Stimulated activated CD4-positive, alpha-beta T cell treated with anti-CD3 and anti-CD28 coated beads, Interleukin-2, amount 100 ng/mL, for 4 hours (primary cell): ENCODE data around the gene HNRNPR.
"Not testable (repeated sequence)": the region's sequence is repeated elsewhere in the genome, so short reads cannot be mapped to it uniquely, and the experiment has no call there.

Experiments used
- DNase-seq: peaks from one replicate; pipeline ENCODE4 v3.0.0-alpha.2; 2020; ENCODE audit warnings: low read depth

The HNRNPR gene

DNA sequence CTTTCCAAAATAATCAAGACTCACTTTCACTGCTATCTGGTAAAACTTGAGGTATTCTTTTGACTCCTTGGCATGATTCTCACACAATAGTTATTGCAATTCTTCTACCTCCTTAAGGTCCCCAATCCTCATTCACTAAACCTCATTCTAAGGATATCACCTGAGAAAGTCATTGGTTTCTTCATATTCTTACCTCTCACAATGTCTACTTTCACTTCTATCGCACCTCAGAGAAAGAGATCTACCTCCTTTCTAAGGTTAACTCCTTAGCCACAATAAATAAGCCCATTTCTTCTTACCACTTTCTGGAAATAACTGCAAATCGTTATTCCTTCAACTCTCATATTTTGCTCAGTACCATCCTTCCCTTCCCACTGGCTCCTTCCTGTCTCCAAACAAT, 18.7 kb downstream of the HNRNPR start:
- DNase-seq: no peak

DNA sequence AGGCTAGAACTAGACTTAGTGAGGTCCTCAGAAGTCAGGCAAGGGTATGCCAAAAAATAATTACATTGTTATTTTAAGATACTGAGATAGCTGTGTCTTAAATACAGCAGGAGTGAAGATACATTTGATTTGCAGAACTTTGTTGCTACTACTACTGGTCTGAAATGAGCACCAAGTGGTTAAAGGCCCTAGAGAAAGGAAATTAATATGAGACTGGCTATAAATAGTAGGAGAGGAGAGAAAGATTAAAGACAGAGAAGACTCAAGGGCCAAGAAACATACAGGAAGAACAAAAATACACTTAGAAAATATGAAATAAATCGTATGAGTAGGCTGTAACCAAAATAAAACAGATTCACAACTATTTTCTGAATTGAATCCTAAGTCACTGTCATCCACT, 21.3 kb downstream of the HNRNPR start:
- no peak for DNase-seq

DNA sequence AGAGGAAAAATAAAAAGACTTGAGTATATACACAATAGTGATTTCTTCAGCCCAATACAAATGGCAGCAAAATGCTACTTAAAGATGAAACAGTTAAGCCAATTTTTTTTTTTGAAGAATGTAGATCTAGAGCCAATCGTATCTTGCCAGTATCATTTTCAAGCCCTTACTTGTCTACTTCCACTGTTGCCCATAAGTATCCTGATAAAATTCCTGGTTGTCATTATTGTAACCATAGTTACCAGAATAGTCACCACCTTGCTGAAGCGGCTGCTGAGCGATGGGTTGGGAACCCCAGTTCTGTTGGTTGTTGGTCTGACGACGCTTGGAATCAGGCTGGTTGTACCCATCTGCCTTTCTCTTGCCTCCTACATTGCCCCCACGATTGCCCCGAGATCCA, 33.8 kb downstream of the HNRNPR start:
- DNase-seq: not testable (repeated sequence)

DNA sequence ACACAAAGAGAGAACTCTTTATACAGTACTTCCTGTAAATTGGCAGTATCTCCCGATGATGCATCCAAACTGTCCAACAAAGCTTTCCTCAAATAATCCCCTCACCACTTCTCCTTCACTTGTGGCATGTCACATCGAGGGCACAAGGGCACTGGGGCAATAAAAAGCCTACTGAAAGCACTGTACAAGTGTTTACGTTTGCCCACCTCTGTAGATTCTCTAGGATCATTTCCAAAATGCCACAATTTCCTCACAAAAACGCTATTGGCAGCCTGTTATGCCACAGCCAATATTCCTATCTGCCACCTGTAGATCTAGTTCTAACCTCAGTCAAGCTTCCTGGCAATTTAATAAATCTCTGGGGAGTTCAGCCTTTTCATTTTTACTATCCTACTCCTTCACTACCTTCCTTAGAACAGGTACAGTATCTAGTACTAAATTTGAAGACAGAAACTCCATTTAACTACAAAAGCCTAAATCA, 39.9 kb downstream of the HNRNPR start:
- DNase-seq: no peak

DNA sequence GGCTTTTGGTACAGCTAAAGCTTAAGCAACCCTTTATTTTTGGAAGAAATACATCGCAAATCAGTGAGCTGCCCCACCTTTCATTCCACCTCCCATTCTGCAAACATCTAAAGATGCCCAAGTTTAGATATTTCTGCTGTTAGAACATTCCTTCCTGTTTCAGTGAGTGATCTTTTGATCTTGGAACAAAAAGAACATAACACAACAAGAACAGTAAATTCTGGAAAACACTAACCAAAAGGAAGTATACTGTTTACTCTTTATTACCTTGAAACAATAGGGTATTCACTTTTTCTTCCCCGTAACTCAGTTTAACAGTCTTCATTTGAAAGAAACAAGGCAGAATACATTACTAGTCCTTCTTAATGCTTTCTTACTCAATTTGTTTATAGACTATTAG, 40.6 kb downstream of the HNRNPR start:
- no peak for DNase-seq

DNA sequence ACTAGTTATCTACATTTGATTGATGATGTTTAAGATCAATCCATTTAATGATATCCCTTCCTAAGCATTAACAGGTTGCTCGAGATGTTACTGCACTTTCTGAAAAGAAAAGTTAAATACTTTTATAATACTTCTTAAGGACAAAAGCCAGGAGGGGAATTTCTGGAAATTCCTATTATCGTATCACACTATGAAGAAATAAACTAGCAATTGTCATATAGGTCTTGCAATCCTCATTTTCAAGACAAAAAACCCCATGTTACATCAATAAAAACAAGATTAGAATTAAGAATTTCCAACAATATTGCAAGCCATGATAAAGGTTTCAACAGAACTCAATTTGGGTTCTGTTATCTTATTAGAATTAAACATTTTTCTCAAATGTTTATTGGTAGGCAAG, 47.2 kb downstream of the HNRNPR start:
- no peak for DNase-seq

DNA sequence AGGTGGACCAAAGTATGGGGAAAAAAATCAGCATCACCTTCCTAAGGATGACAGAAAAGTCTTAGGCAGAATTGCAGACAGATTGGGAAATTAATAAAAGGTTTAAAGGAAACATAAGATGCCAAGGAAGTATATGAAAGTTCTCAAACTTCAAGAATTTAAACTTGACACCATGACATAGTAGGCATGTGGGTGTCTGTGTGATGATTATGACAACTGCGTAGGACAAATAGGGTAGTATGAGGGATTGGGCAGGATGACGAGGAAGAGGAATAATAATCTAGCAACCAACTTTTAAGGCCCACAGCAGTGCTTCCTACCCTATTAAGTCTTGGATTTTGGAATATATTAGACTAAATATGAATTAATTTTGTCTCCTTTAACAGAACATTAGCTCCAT, 52.4 kb downstream of the HNRNPR start:
- DNase-seq: no peak

DNA sequence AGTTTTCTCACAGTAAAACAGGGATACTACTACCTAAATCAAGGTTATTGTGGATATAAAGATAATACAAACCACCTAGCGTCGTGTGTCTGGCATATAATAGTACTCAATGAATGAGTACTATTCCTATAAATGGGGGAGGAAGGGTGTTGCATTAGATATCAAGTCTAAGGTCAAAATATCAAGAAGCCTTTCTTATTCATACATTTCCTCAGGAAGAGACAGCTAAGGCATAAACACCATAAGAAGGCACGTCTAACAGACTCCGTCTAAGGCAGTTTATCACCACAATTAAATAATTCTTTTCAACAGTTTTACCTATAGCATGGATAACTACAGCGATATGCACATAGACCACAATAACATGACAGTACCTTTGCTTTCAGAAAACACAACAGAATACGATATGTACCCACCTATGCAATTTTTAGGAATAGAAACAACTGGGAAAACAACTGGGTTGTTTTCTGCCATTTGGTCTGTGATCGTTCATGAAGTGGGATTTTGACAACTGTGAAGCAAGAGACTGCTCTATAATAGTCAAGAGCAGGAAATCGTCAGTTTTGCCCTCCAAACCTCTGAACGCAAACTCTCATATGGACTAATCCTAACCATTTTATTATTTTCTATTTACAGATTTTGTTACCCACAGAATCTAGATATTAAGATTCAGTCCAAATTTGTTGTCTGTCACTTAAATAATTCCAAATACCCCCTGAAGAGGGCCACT, 53.1 kb downstream of the HNRNPR start:
- DNase-seq: no peak

DNA sequence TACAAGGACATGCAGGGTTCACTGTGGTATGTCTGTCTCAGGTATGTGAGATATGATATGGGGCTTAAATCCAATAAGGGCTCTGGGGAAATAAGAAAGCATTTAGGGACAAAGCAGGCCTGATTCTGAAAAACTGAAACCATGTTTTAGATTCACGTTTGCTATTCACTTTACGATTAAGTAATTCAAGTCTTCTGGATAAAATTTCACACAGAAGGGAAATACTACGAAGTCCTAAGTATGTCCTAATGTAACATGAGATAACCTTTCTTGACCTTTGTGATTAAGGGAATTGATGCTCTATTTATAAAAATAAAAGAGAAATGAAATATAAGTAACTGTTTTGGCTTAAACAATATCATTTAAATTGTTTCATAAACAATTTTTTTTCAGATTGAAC, 55.4 kb downstream of the HNRNPR start:
- no peak for DNase-seq

DNA sequence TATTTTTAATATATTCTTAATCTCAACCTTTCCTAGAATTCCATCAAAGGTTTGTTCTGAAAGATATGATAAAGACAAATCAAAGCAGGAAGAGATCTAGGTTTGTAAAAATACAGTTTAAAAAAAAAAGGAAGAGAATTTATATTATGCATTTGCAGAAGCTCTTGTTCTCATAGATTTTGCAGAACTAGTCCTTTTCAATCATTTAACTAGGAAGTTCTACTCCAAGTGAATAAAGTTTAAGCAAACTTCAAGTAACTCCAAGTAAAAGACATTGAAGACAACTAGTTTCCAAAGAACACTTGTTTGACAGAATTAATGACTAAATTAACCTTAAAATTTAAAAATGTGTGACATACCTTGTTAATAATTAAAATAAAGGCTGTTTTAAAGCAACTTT, 55.9 kb downstream of the HNRNPR start:
- no peak for DNase-seq

DNA sequence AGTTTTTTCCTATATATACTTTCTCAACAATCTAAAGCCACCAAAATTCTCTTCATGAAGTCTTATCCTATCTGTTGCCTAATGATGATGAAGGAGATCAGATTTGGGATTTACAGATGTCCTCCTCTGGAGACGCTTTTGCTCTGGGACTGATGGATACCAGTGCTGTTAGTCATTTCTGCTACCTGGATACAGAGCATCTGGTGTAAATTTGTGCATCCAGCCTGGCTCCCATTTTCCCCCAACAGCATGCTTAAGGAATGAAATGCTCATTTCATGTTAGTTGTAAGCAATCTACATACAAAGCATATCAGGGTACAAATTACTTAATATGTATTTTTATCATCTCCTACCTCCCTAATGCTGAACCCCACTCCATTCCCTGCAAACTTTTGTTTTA, 57.7 kb downstream of the HNRNPR start:
- DNase-seq: no peak

DNA sequence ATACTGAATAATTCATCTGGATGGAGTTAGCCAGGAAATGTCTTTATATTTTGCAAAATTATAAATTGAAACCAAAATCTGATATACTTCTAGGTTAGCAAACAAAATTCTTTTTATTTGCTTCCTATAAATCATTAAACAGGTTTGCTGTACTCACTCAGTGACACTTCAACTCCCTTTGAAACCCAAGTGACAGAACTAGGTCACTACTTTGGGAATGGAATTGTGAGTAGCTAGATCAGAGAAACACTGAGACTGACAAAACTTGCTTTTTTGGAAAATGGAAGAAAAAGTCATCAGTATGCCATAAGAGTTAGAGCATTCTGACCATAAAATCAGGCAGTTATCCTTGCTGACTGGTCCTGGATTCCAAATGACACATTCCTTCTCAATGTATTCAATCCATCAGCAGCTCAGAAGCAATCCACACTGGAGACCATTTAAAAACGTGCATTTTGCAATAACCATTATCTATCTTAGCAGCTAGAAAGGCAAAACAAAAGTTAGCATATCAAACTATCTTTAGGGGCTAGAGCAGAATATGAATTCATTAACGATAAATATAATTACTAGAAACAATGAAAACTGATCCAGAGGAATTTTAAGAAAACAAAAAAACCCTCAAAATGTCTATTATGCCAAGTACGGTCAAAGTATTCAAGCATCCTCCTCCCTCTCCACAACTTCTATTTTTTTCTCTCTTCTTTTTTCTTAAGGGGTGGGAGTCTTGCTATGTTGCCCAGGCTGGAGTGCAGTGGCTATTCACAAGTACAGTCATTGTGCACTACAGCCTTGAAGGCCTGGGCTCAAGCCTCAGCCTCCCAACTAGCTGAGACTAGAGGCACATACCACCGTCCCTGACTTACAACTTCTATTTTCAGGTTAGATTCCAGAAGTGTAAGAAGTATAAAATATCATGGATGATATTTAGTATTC, 60.1 kb downstream of the HNRNPR start:
- no peak for DNase-seq

DNA sequence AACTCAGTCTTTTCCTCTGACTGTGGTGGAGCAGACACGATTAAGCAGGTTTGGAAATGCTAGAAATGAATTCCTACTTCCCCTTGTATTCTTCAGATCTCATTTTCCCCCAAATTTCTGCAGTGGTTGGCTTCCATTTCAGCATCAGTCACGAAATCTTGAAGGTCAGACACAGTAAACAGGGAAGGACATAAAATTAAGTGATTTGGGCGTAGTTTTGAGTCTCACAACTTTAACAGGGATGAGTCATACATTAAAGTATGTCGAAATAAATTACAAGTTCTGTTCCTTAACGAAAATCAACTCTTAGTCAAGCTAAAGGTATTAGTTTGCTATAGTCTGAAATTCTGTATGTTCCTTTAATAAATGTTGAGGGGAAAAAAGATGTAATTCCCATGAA, 61.1 kb downstream of the HNRNPR start:
- no peak for DNase-seq

DNA sequence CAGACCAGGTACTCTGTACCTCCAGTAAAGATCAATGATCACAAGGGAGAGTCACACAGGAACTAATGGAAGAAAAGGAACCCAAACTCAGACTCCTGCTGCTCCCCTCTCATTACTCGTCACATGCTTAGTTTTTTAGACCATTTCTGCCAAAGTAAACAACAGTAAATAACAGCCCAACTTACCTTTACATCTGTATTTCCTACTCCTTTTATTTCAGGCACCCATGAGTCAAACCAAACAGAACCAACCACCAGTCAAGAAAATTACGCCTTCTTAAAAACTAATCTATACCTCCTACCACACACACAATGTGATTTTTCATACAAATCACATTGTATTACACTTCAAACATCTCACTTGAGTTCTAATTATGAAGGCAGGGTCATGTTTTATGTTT, 65.4 kb downstream of the HNRNPR start:
- DNase-seq: no peak

DNA sequence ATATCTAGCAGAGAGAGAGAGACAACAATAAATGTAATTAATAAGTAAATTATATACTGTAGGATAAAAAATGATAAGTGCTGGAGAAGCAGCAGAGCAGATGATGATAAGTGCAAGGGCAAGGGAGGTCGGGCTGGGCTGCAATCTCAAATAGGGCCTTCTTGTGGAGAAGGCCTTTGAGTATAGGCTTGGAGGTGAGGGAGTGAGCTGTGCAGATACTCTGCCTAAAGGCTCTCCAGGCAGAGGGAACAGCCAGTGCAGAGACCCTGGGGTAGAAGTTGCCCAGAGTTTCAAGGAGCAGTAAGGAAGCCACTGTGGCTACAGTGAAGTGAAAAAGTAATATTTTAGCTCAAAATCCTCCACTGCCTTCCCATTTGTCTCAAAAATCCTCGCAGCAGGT, 67.6 kb downstream of the HNRNPR start:
- DNase-seq: no peak

DNA sequence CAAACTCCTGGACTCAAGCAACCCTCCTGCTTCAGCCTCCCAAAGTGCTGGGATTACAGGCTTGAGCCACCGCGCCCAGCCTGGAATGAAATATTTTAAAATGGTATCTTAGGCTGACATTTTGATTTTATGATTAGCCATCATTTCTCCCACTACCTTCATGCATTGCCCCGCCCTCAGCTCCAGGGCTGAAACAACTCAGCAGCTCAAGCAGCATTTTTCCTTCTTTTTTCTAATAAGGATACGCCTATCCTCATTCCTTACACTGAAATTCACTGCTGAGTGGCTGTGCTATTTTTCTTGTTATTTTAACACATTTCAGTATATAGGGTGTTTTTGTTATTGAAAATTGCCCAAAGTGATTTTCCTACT, 70.0 kb downstream of the HNRNPR start:
- no peak for DNase-seq

DNA sequence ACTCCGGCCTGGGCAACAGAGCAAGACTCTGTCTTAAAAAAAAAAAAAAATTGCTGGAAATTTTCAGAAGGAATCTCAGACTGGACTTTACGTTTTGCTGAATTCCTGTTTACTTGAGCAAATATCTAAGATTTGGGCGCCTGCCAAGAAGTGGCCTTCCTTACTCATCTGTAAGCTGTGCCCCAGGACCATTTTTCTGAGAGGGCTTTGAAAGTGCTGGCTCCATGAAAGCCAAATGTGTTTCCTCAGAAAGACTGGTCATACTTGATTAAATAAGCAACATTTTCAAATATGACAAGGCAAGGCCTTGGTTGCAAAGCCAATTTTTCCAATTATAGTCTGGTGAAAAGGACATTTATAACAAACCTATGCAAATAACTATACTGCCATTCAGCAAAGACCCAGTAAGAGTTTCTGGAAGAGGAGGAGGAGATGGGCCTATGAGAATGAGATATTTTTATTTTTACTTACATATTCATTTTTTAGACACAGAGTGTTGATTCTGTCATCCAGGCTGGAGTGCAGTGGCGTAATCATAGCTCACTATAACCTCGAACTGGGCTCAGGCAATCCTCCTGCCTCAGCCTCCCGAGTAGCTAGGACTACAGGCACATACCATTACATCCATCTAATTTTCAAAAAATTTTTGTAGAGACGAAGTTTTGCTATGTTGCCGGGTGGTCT, 70.5 kb downstream of the HNRNPR start:
- DNase-seq: no peak

DNA sequence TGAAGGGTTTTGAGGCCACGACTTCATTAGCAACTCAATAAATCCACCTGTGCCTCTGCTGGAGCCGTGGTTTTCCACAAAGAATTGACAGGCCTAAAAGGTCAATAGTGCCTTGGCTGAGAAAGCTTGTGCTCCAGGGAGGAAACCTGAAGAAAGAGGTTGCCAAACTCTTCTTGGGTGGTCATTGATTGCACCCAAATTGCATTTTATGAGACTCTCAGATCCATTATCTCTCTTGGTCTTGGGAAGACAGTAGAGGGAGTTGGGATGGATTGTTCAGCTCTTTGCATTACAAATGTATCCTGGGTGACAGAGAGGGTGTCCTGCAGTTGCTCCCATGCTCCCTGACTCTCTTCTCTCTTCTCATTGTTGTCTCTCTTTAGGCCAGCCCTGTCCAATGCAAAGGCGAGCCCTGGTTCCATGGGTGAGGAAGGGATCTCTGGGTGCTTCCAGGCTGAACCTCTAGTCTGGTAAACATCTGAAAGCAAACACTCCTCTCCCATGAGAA, 80.7 kb downstream of the HNRNPR start:
- no peak for DNase-seq

DNA sequence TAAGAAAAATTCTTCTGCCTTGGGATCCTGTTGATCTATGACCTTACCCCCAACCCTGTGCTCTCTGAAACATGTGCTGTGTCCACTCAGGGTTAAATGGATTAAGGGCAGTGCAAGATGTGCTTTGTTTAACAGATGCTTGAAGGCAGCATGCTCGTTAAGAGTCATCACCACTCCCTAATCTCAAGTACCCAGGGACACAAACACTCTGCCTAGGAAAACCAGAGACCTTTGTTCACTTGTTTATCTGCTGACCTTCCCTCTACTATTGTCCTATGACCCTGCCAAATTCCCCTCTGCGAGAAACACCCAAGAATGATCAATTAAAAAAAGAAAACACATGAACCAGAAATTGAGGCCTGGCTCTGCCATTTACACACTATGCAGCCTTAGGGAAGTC, 86.0 kb downstream of the HNRNPR start:
- not testable (repeated sequence) for DNase-seq

DNA sequence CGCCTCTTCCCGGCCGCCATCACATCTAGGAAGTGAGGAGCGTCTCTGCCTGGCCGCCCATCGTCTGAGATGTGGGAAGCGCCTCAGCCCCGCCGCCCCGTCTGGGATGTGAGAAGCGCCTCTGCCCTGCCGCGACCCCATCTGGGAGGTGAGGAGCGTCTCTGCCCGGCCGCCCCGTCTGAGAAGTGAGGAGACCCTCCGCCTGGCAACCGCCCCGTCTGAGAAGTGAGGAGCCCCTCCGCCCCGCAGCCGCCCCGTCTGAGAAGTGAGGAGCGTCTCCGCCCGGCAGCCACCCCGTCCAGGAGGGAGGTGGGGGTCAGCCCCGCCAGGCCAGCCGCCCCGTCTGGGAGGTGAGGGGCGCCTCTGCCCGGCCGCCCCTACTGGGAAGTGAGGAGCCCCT, 86.7 kb downstream of the HNRNPR start:
- not testable (repeated sequence) for DNase-seq
